Endodermal cell (in vitro differentiated cells): ENCODE measurements around the gene TSNAXIP1. TPM values are rescaled to one million over a fixed set of nuclear protein-coding genes. Genes with fewer than 3 reads are reported as not detected.

Experiments used
- DNase-seq: peaks from one replicate; pipeline ENCODE4 v3.0.0-alpha.2; 2017
- H3K27ac ChIP-seq: 2 replicates; pipeline ENCODE4 v1.5.1; 2013; ENCODE audit warnings: mild to moderate bottlenecking, low read depth, low read length, moderate library complexity
- H3K27me3 ChIP-seq: 2 replicates; pipeline ENCODE4 v1.6.1; 2013; ENCODE audit warnings: mild to moderate bottlenecking, low read length, moderate library complexity; ENCODE audit not compliant: insufficient read depth, control insufficient read depth, poor library complexity, severe bottlenecking
- H3K36me3 ChIP-seq: 2 replicates; pipeline ENCODE4 v1.7.0; 2013; ENCODE audit warnings: mild to moderate bottlenecking, low read length, moderate library complexity; ENCODE audit not compliant: control insufficient read depth, insufficient read depth
- H3K4me1 ChIP-seq: one replicate; pipeline ENCODE4 v1.7.0; 2013; ENCODE audit warnings: low read length; ENCODE audit not compliant: control insufficient read depth, insufficient read depth
- H3K4me3 ChIP-seq: 2 replicates; pipeline ENCODE4 v1.5.1; 2013; ENCODE audit warnings: mild to moderate bottlenecking, low read length, moderate library complexity
- H3K9ac ChIP-seq: 2 replicates; pipeline ENCODE4 v1.6.1; 2013; ENCODE audit warnings: mild to moderate bottlenecking, low read length, moderate library complexity; ENCODE audit not compliant: poor library complexity, severe bottlenecking; ENCODE audit errors: extremely low read depth
- H3K9me3 ChIP-seq: 2 replicates; pipeline ENCODE4 v1.6.1; 2013; ENCODE audit warnings: mild to moderate bottlenecking, low read length, moderate library complexity; ENCODE audit not compliant: control insufficient read depth
- H3K27ac Mint-ChIP-seq: 2 replicates; pipeline ENCODE4 v1.8.0; 2020; ENCODE audit warnings: mixed read lengths
- H3K27me3 Mint-ChIP-seq: 2 replicates; pipeline ENCODE4 v1.8.0; 2021; ENCODE audit warnings: mild to moderate bottlenecking, mixed read lengths; ENCODE audit not compliant: insufficient read depth
- H3K36me3 Mint-ChIP-seq: 2 replicates; pipeline ENCODE4 v1.8.0; 2020; ENCODE audit warnings: low read depth, mixed read lengths
- H3K4me1 Mint-ChIP-seq: 2 replicates; pipeline ENCODE4 v1.8.0; 2020; ENCODE audit warnings: mixed read lengths
- H3K4me3 Mint-ChIP-seq: 2 replicates; pipeline ENCODE4 v1.8.0; 2020; ENCODE audit warnings: mild to moderate bottlenecking, moderate library complexity, mixed read lengths
- H3K9me3 Mint-ChIP-seq: 2 replicates; pipeline ENCODE4 v1.8.0; 2020; ENCODE audit warnings: mild to moderate bottlenecking, mixed read lengths
- WGBS, 2 experiments: methylation state at CpG; one replicate each; pipeline versions ENCODE4 v1.1.5 to v1.1.7; 2013; ENCODE audit warnings: missing lambda C conversion rate in 2 of 2, mixed read lengths in 1 of 2; ENCODE audit not compliant: insufficient coverage in 1 of 2, insufficient read length in 1 of 2; 5-methylcytosine and 5-hydroxymethylcytosine counted together
- total RNA-seq, 2 donors: library from RNA; stranded (reverse); fragmentation: NEBNext Ultra II Directional in 1 of 2; extraction: Animal tissue kit (Norgen Biotek cat#: 25700) in 1 of 2; gene quantifications; 2 replicates in 1 of 2; 3 replicates in 1 of 2; pipeline ENCODE4 v1.2.1, GENCODE V29; 2021
- TF ChIP-seq, protein P1 (sequence below): fragments of 200-600 bp; sonication (generic); conservative IDR thresholded peaks from 2 replicates; pipeline ENCODE4 v1.5.0; 2021; ENCODE audit warnings: antibody characterized with exemption, mild to moderate bottlenecking

The TSNAXIP1 gene
- total RNA-seq, 2 donors from 2014 or later, result 2.8 to 3.2 TPM

DNA sequence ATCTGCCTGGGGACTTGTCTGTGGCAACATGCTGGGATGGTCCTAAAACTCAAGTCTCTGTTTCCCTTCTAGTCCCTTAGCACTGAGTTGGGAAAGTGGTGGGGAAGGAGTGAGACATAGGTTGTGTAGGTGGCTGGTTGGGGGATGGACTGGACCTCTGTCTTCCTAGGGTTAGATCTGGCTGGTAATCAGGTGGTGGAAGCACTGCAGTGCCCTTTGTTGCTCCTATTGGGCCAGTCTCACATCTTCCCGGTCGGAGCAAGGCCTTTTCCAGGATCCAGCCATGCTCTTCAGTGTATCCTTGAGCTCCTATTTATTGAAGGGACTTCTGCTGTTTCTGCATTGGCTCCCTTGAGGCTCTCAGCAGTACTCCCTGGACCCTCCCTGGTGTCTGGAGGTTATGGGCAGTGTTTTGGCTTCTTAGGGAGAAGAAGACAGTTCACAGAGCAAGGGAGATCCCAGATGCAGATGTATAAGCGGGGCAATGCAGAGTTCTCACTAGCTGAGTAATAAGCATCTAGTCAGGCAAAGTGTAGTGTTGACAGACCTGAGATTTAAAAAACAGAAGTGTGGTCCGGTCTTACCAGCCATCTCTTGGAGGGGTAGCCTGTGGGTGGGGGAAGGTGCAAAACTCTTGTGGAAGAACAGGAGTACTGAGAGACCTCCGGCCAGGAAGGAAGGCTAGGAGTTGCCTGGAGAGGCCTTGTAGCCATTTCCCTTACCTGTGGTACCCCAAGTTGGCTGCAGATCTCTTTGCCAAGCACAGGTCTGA is 38.8 kb downstream of the TSNAXIP1 start:
- Histone ChIP-seq H3K36me3 (peaks cover 17% of the 10 kb centered on the region), H3K9ac (peak overlapping the region; percentile 95), H3K9me3 (no peaks in the 10 kb centered on the region), H3K27me3 (no peaks in the 10 kb centered on the region), H3K4me1 (peaks cover 22% of the 10 kb centered on the region), H3K27ac (peak overlapping the region; percentile 96), H3K4me3 (peak overlapping the region; percentile 89)
- H3K4me3 Mint-ChIP-seq, result peak overlapping the region; percentile 89
- TF ChIP-seq, protein P1, sequence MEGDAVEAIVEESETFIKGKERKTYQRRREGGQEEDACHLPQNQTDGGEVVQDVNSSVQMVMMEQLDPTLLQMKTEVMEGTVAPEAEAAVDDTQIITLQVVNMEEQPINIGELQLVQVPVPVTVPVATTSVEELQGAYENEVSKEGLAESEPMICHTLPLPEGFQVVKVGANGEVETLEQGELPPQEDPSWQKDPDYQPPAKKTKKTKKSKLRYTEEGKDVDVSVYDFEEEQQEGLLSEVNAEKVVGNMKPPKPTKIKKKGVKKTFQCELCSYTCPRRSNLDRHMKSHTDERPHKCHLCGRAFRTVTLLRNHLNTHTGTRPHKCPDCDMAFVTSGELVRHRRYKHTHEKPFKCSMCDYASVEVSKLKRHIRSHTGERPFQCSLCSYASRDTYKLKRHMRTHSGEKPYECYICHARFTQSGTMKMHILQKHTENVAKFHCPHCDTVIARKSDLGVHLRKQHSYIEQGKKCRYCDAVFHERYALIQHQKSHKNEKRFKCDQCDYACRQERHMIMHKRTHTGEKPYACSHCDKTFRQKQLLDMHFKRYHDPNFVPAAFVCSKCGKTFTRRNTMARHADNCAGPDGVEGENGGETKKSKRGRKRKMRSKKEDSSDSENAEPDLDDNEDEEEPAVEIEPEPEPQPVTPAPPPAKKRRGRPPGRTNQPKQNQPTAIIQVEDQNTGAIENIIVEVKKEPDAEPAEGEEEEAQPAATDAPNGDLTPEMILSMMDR, result no peak
- peaks cover 47% of the 10 kb centered on the region for H3K4me1 Mint-ChIP-seq
- WGBS, 2 experiments, result 89 to 91% methylated on average over 4 to 5 of the region's 5 CpGs
- no peaks in the 10 kb centered on the region for H3K27me3 Mint-ChIP-seq
- DNase-seq, result no peak
- H3K27ac Mint-ChIP-seq, result peak overlapping the region; percentile 91
- peaks cover 13% of the 10 kb centered on the region for H3K36me3 Mint-ChIP-seq
- no peaks in the 10 kb centered on the region for H3K9me3 Mint-ChIP-seq

DNA sequence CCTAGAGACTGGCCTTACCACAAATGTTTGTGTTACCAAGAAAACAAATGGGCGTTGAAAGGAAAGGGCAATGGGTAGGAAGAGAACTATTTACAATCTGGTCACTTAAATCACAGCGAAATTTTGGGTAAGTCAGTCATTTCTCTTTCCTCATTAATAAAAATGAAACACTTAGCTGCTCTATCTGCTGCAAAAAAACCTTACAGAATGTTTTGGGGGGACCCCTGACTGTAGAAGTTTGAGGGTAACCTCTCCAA is 39.3 kb downstream of the TSNAXIP1 start:
- H3K27ac Mint-ChIP-seq, result peak overlapping the region; percentile 91
- H3K4me3 Mint-ChIP-seq, result peak overlapping the region; percentile 89
- Histone ChIP-seq H3K9me3 (no peaks in the 10 kb centered on the region), H3K4me1 (peaks cover 22% of the 10 kb centered on the region), H3K27ac (peak overlapping the region; percentile 96), H3K27me3 (no peaks in the 10 kb centered on the region), H3K36me3 (peaks cover 19% of the 10 kb centered on the region), H3K9ac (peak overlapping the region; percentile 95), H3K4me3 (peak overlapping the region; percentile 89)
- H3K4me1 Mint-ChIP-seq, result peaks cover 47% of the 10 kb centered on the region
- DNase-seq, result no peak
- H3K27me3 Mint-ChIP-seq, result no peaks in the 10 kb centered on the region
- H3K36me3 Mint-ChIP-seq, result peaks cover 14% of the 10 kb centered on the region
- no peaks in the 10 kb centered on the region for H3K9me3 Mint-ChIP-seq
- TF ChIP-seq, protein P1, result no peak
- WGBS, 2 experiments, result 55 to 67% methylated on average over 1 to 2 of the region's 2 CpGs

DNA sequence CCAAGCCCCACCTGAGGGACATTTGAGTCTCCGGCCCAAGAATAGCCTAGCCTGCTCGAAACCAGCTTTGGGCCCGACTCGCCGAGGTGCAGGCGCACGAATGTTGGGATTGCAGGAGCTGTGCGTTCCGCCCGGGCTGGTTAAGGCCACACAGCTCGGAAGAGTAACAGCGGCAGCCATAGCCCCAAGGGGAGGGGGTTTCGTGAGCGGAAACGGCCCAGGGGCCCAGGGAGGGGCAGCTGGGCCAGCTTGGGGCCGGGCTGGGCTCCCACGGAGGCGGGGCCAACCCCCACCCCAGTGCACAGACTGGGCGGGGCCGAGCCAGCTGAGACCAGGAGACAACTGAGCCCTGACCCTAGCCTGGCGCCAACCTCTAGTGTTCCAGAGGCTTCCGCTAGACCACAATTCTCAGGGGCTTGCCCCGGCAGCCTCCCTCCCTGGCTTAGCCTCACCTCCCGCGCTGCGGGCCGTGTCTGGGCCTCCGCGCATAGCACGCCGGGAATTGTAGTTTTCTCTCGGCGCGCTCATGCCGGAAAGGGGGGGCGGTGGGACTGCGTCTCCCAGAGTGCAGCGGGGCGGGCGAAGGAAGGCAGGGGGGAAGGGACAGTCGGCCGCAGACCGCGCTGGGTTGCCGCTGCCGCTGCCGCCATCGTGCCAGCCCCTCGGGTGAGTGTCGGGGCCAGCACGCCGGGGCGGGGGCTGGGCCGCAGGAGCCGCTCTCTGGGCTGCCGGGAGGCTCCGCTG is 39.8 kb downstream of the TSNAXIP1 start, which contains the start of gene NUTF2:
TSS of gene NUTF2 (plus strand) at position 614 of the 744 bp plus-strand sequence. CDS start 18,198 bp downstream, outside the sequence.
- Histone ChIP-seq H3K36me3 (peaks cover 19% of the 10 kb centered on the region), H3K27me3 (no peaks in the 10 kb centered on the region), H3K27ac (peak within 1 kb of the TSS; percentile 96), H3K9ac (peak within 1 kb of the TSS; percentile 95), H3K4me3 (peak within 1 kb of the TSS; percentile 89), H3K9me3 (no peaks in the 10 kb centered on the region), H3K4me1 (peaks cover 22% of the 10 kb centered on the region)
- H3K9me3 Mint-ChIP-seq, result no peaks in the 10 kb centered on the region
- 0 to 1% methylated on average over 29 to 57 of the region's 57 CpGs for WGBS, 2 experiments
- H3K4me1 Mint-ChIP-seq, result peaks cover 45% of the 10 kb centered on the region
- H3K36me3 Mint-ChIP-seq, result peaks cover 17% of the 10 kb centered on the region
- H3K4me3 Mint-ChIP-seq, result peak within 1 kb of the TSS; percentile 89
- peak; percentile 99 for DNase-seq
- H3K27me3 Mint-ChIP-seq, result no peaks in the 10 kb centered on the region
- peak within 1 kb of the TSS; percentile 95 for H3K27ac Mint-ChIP-seq
- TF ChIP-seq, protein P1, result no peak
